HepG2 (cell line): ENCODE data around the gene MARVELD3. TPM values are rescaled to one million over a fixed set of nuclear protein-coding genes. Genes with fewer than 3 reads are reported as not detected.
A peak's percentile ranks its signal among the peaks of the same experiment; 100 is the strongest.
"Not testable (repeated sequence)": the region's sequence is repeated elsewhere in the genome, so short reads cannot be mapped to it uniquely, and the experiment has no call there.

Source experiments
- CREB1 ChIP-seq, 2 experiments: fragments of 450-650 bp in 1 of 2; IDR thresholded peaks; 2 replicates each; pipeline ENCODE4 v1.6.1; 2016 to 2017; ENCODE audit warnings: control low read depth in 1 of 2, mild to moderate bottlenecking in 1 of 2, missing compliant biosample characterization in 1 of 2, missing genetic modification characterization in 1 of 2
- CREM ChIP-seq, 2 experiments: sonication (generic) in 1 of 2; formaldehyde crosslinking in 1 of 2; IDR thresholded peaks; 2 replicates each; pipeline versions ENCODE4 v1.4.0 to v1.6.1; 2016 to 2020; ENCODE audit warnings: antibody characterized with exemption in 1 of 2, mild to moderate bottlenecking in 1 of 2, missing genetic modification reagents in 1 of 2
- GABPB1 ChIP-seq: IDR thresholded peaks from 2 replicates; pipeline ENCODE4 v1.6.1; 2016; ENCODE audit warnings: mild to moderate bottlenecking, missing genetic modification reagents, moderate library complexity, missing compliant biosample characterization
- HDAC1 ChIP-seq: sonication (generic); formaldehyde crosslinking; IDR thresholded peaks from 2 replicates; pipeline ENCODE4 v1.5.1; 2020; ENCODE audit warnings: mild to moderate bottlenecking, missing genetic modification reagents
- ISL2 ChIP-seq: sonication (generic); formaldehyde crosslinking; IDR thresholded peaks from 2 replicates; pipeline ENCODE4 v1.5.0; 2020; ENCODE audit warnings: missing genetic modification reagents
- KLF16 ChIP-seq, 2 experiments: sonication (generic) in 1 of 2; formaldehyde crosslinking in 1 of 2; IDR thresholded peaks; 2 replicates each; pipeline versions ENCODE4 v1.6.1 to v1.8.0; 2016 to 2023; ENCODE audit warnings: missing genetic modification reagents in 2 of 2, missing compliant biosample characterization in 1 of 2
- LCORL ChIP-seq, 2 experiments: fragments of 450-650 bp in 1 of 2; sonication (generic) in 1 of 2; formaldehyde crosslinking in 1 of 2; IDR thresholded peaks; 2 replicates each; pipeline versions ENCODE4 v1.5.0 to v1.6.1; 2017 to 2020; ENCODE audit warnings: antibody characterized with exemption in 1 of 2, missing genetic modification reagents in 1 of 2
- MIER3 ChIP-seq: IDR thresholded peaks from 2 replicates; pipeline ENCODE4 v1.6.1; 2016; ENCODE audit warnings: missing compliant biosample characterization, borderline replicate concordance
- NONO ChIP-seq, 2 experiments: fragments of 450-650 bp in 1 of 2; sonication (generic) in 1 of 2; formaldehyde crosslinking in 1 of 2; IDR thresholded peaks in 1 of 2; conservative IDR thresholded peaks in 1 of 2; 2 replicates each; pipeline versions ENCODE4 v1.6.1 to v1.8.0; 2017 to 2022; ENCODE audit warnings: mild to moderate bottlenecking in 1 of 2, missing genetic modification reagents in 1 of 2, moderate library complexity in 1 of 2
- NR2C2 ChIP-seq: sonication (generic); formaldehyde crosslinking; IDR thresholded peaks from 2 replicates; pipeline ENCODE4 v1.4.0; 2020; ENCODE audit warnings: missing genetic modification reagents, mild to moderate bottlenecking, moderate library complexity, borderline replicate concordance
- NR2F2 ChIP-seq: IDR thresholded peaks from 2 replicates; pipeline ENCODE4 v1.6.1; 2012; ENCODE audit warnings: low read depth, inconsistent platforms, borderline replicate concordance
- ONECUT2 ChIP-seq: sonication (generic); formaldehyde crosslinking; IDR thresholded peaks from 2 replicates; pipeline ENCODE4 v1.4.0; 2020; ENCODE audit warnings: missing genetic modification reagents
- ZMYM2 ChIP-seq: sonication (generic); formaldehyde crosslinking; IDR thresholded peaks from 2 replicates; pipeline ENCODE4 v1.8.0; 2022; ENCODE audit warnings: mild to moderate bottlenecking, missing genetic modification reagents
- ZNF33A ChIP-seq: sonication (generic); formaldehyde crosslinking; IDR thresholded peaks from 2 replicates; pipeline ENCODE4 v1.5.1; 2020; ENCODE audit warnings: missing genetic modification reagents, mild to moderate bottlenecking, moderate library complexity, borderline replicate concordance
- polyA plus RNA-seq, 8 experiments: library from polyadenylated mRNA; depleted of rRNA in 3 of 8; stranded (reverse) in 7 of 8; unstranded in 1 of 8; fragments of >200 nt; fragmentation: Illumina TruSeq in 4 of 8; extraction: Trizol in 4 of 8; gene quantifications; 2 replicates each; pipeline versions ENCODE4 v1.2.1 to v1.2.3, GENCODE V29; 2011 to 2016; ENCODE audit warnings: low read depth in 4 of 8, missing spikeins in 1 of 8, mixed read lengths in 1 of 8; ENCODE audit not compliant: insufficient read depth in 1 of 8
- total RNA-seq, 5 experiments: library from RNA; depleted of rRNA; stranded (reverse); fragments of >200 nt; fragmentation: Illumina TruSeq; extraction: Trizol; gene quantifications; 2 replicates each; pipeline ENCODE4 v1.2.3, GENCODE V29; 2016; ENCODE audit warnings: low read depth in 1 of 5
- TF ChIP-seq, protein P1 (sequence below): sonication (generic); formaldehyde crosslinking; IDR thresholded peaks from 2 replicates; pipeline ENCODE4 v1.4.0; 2020; ENCODE audit warnings: missing genetic modification reagents, borderline replicate concordance
- TF ChIP-seq, protein P2 (sequence below): sonication (generic); formaldehyde crosslinking; IDR thresholded peaks from 2 replicates; pipeline ENCODE4 v1.5.1; 2020; ENCODE audit warnings: mild to moderate bottlenecking, missing genetic modification reagents, borderline replicate concordance
- TF ChIP-seq, protein P3 (sequence below): sonication (generic); formaldehyde crosslinking; conservative IDR thresholded peaks from 2 replicates; pipeline ENCODE4 v1.4.0; 2020; ENCODE audit warnings: mild to moderate bottlenecking, missing genetic modification reagents, moderate library complexity

MARVELD3 gene
- total and polyA plus RNA-seq, 2 of the 13 experiments (the other 11 are each of a cell fraction or from before 2014, with no cell fraction given) = 4.8 to 5.6 TPM

DNA sequence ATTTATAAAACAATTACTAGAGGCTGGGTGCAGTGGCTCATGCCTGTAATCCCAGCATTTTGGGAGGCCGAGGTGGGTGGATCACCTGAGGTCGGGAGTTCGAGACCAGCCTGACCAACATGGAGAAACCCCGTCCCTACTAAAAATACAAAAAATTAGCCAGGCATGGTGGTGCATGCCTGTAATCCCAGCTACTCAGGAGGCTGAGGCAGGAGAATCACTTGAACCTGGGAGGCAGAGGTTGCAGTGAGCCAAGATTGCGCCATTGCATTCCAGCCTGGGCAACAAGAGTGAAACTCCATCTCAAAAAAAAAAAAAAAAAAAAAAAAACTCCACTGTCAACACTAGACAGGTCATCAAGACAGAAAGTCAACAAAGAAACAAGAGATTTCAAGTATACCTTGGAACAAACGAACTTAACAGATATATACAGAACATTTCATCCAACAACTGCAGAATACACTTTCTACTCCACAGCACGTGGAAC, 30.6 kb upstream of the MARVELD3 start (continued):
- TF ChIP-seq, protein P1, sequence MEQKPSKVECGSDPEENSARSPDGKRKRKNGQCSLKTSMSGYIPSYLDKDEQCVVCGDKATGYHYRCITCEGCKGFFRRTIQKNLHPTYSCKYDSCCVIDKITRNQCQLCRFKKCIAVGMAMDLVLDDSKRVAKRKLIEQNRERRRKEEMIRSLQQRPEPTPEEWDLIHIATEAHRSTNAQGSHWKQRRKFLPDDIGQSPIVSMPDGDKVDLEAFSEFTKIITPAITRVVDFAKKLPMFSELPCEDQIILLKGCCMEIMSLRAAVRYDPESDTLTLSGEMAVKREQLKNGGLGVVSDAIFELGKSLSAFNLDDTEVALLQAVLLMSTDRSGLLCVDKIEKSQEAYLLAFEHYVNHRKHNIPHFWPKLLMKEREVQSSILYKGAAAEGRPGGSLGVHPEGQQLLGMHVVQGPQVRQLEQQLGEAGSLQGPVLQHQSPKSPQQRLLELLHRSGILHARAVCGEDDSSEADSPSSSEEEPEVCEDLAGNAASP (CRISPR knock-in tag) = 0 out of 2 replicates have a peak, but pooled peaks have one; percentile 23
- peak in 1 of 2 experiments; percentile 67; a peak in 1 of 4 replicates for TF ChIP-seq KLF16 (CRISPR knock-in tag; IDR thresholded peaks at IDR 0.05)
- TF ChIP-seq ZMYM2 (CRISPR knock-in tag) = peak; percentile 96
- peak; percentile 62; the same call in 1 of the 2 replicates for TF ChIP-seq CREB1 (IDR thresholded peaks at IDR 0.05)
- not testable (repeated sequence) for TF ChIP-seq CREB1 (CRISPR knock-in tag; IDR thresholded peaks at IDR 0.05); CREM (CRISPR knock-in tag; IDR thresholded peaks at IDR 0.05); NONO (IDR thresholded peaks at IDR 0.05)
- peak; percentile 80 for TF ChIP-seq LCORL (IDR thresholded peaks at IDR 0.05)
- TF ChIP-seq LCORL (CRISPR knock-in tag; IDR thresholded peaks at IDR 0.05) = peak; percentile 67; the same call in 1 of the 2 replicates
- peak; percentile 45; the same call in 1 of the 2 replicates for TF ChIP-seq GABPB1 (CRISPR knock-in tag)
- peak; percentile 30; the same call in 1 of the 2 replicates for TF ChIP-seq MIER3 (CRISPR knock-in tag)
- TF ChIP-seq, protein P2, sequence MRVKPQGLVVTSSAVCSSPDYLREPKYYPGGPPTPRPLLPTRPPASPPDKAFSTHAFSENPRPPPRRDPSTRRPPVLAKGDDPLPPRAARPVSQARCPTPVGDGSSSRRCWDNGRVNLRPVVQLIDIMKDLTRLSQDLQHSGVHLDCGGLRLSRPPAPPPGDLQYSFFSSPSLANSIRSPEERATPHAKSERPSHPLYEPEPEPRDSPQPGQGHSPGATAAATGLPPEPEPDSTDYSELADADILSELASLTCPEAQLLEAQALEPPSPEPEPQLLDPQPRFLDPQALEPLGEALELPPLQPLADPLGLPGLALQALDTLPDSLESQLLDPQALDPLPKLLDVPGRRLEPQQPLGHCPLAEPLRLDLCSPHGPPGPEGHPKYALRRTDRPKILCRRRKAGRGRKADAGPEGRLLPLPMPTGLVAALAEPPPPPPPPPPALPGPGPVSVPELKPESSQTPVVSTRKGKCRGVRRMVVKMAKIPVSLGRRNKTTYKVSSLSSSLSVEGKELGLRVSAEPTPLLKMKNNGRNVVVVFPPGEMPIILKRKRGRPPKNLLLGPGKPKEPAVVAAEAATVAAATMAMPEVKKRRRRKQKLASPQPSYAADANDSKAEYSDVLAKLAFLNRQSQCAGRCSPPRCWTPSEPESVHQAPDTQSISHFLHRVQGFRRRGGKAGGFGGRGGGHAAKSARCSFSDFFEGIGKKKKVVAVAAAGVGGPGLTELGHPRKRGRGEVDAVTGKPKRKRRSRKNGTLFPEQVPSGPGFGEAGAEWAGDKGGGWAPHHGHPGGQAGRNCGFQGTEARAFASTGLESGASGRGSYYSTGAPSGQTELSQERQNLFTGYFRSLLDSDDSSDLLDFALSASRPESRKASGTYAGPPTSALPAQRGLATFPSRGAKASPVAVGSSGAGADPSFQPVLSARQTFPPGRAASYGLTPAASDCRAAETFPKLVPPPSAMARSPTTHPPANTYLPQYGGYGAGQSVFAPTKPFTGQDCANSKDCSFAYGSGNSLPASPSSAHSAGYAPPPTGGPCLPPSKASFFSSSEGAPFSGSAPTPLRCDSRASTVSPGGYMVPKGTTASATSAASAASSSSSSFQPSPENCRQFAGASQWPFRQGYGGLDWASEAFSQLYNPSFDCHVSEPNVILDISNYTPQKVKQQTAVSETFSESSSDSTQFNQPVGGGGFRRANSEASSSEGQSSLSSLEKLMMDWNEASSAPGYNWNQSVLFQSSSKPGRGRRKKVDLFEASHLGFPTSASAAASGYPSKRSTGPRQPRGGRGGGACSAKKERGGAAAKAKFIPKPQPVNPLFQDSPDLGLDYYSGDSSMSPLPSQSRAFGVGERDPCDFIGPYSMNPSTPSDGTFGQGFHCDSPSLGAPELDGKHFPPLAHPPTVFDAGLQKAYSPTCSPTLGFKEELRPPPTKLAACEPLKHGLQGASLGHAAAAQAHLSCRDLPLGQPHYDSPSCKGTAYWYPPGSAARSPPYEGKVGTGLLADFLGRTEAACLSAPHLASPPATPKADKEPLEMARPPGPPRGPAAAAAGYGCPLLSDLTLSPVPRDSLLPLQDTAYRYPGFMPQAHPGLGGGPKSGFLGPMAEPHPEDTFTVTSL = peak; percentile 95; the same call in 1 of the 2 replicates
- peak; percentile 59 for TF ChIP-seq NR2C2
- peak; percentile 85 for TF ChIP-seq HDAC1 (CRISPR knock-in tag)
- TF ChIP-seq, protein P3, sequence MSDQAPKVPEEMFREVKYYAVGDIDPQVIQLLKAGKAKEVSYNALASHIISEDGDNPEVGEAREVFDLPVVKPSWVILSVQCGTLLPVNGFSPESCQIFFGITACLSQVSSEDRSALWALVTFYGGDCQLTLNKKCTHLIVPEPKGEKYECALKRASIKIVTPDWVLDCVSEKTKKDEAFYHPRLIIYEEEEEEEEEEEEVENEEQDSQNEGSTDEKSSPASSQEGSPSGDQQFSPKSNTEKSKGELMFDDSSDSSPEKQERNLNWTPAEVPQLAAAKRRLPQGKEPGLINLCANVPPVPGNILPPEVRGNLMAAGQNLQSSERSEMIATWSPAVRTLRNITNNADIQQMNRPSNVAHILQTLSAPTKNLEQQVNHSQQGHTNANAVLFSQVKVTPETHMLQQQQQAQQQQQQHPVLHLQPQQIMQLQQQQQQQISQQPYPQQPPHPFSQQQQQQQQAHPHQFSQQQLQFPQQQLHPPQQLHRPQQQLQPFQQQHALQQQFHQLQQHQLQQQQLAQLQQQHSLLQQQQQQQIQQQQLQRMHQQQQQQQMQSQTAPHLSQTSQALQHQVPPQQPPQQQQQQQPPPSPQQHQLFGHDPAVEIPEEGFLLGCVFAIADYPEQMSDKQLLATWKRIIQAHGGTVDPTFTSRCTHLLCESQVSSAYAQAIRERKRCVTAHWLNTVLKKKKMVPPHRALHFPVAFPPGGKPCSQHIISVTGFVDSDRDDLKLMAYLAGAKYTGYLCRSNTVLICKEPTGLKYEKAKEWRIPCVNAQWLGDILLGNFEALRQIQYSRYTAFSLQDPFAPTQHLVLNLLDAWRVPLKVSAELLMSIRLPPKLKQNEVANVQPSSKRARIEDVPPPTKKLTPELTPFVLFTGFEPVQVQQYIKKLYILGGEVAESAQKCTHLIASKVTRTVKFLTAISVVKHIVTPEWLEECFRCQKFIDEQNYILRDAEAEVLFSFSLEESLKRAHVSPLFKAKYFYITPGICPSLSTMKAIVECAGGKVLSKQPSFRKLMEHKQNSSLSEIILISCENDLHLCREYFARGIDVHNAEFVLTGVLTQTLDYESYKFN (CRISPR knock-in tag) = peak; percentile 92
- TF ChIP-seq NR2F2 = 0 out of 2 replicates have a peak, but pooled peaks have one; percentile 11
- peak; percentile 79 for TF ChIP-seq ISL2
- peak; percentile 44; the same call in 1 of the 2 replicates for TF ChIP-seq ONECUT2 (CRISPR knock-in tag)
- TF ChIP-seq CREM (IDR thresholded peaks at IDR 0.05) = peak; percentile 53; the same call in 1 of the 2 replicates
- TF ChIP-seq NONO (CRISPR knock-in tag; conservative IDR thresholded peaks at IDR 0.05) = peak; percentile 73
- peak; percentile 64; the same call in 1 of the 2 replicates for TF ChIP-seq ZNF33A (CRISPR knock-in tag)
